CD14-positive monocyte (primary cell): Measurements from ENCODE around the gene CA10. TPM values are rescaled to one million over a fixed set of nuclear protein-coding genes. Genes with fewer than 3 reads are reported as not detected.

Experiments
- DNase-seq, 3 donors: peaks; one replicate each; pipeline ENCODE4 v3.0.0-alpha.2; 2011 to 2022
- H2AFZ ChIP-seq: 2 replicates; pipeline ENCODE4 v1.6.0; 2012; ENCODE audit warnings: mild to moderate bottlenecking, low read depth, low read length, inconsistent platforms; ENCODE audit not compliant: insufficient read depth, poor library complexity, severe bottlenecking
- H3K27ac ChIP-seq, 2 donors: 1 replicate in 1 of 2; 2 replicates in 1 of 2; pipeline ENCODE4 v1.5.1; 2012 to 2013; ENCODE audit warnings: low read length in 2 of 2, control low read depth in 1 of 2, inconsistent platforms in 1 of 2, low read depth in 1 of 2, mild to moderate bottlenecking in 1 of 2
- H3K27me3 ChIP-seq, 2 donors: one replicate each; pipeline versions ENCODE4 v1.6.0 to v1.6.1; 2011 to 2013; ENCODE audit warnings: low read length in 2 of 2; ENCODE audit not compliant: control insufficient read depth in 2 of 2, insufficient read depth in 2 of 2
- H3K36me3 ChIP-seq, 2 donors: replicated peaks in 1 of 2; 1 replicate in 1 of 2; 2 replicates in 1 of 2; pipeline versions ENCODE4 v1.5.1 to v1.6.1; 2012 to 2013; ENCODE audit warnings: low read length in 2 of 2, control low read depth in 1 of 2, inconsistent platforms in 1 of 2, mild to moderate bottlenecking in 1 of 2; ENCODE audit not compliant: insufficient read depth in 2 of 2, control insufficient read depth in 1 of 2
- H3K4me1 ChIP-seq, 2 donors: 1 replicate in 1 of 2; 2 replicates in 1 of 2; pipeline versions ENCODE4 v1.5.1 to v1.6.1; 2012 to 2013; ENCODE audit warnings: low read length in 2 of 2, control low read depth in 1 of 2, inconsistent platforms in 1 of 2, mild to moderate bottlenecking in 1 of 2, moderate library complexity in 1 of 2; ENCODE audit not compliant: insufficient read depth in 2 of 2, control insufficient read depth in 1 of 2
- H3K4me2 ChIP-seq: replicated peaks from 2 replicates; pipeline ENCODE3; 2012; ENCODE audit warnings: low read length, moderate library complexity, mild to moderate bottlenecking; ENCODE audit not compliant: poor library complexity, severe bottlenecking; ENCODE audit errors: extremely low read depth
- H3K4me3 ChIP-seq, 3 experiments: fragments of 200-600 bp in 1 of 3; sonication (generic) in 1 of 3; replicated peaks in 1 of 3; 1 replicate in 2 of 3; 2 replicates in 1 of 3; pipeline ENCODE4 v1.5.1; 2011 to 2013; ENCODE audit warnings: low read length in 3 of 3, mild to moderate bottlenecking in 3 of 3, control low read depth in 2 of 3, low read depth in 2 of 3, inconsistent platforms in 1 of 3, moderate library complexity in 1 of 3
- H3K79me2 ChIP-seq: 2 replicates; pipeline ENCODE4 v1.6.0; 2012; ENCODE audit warnings: mild to moderate bottlenecking, control low read depth, inconsistent platforms, low read length, moderate library complexity; ENCODE audit not compliant: insufficient read depth
- H3K9ac ChIP-seq: 2 replicates; pipeline ENCODE4 v1.6.0; 2017; ENCODE audit warnings: low read length, mild to moderate bottlenecking; ENCODE audit not compliant: insufficient read depth, poor library complexity, severe bottlenecking
- H3K9me3 ChIP-seq, 2 donors: replicated peaks in 1 of 2; 1 replicate in 1 of 2; 2 replicates in 1 of 2; pipeline versions ENCODE4 v1.5.1 to v1.6.1; 2012 to 2013; ENCODE audit warnings: low read length in 2 of 2, control low read depth in 1 of 2; ENCODE audit not compliant: control insufficient read depth in 1 of 2, insufficient read depth in 1 of 2
- H4K20me1 ChIP-seq: 2 replicates; pipeline ENCODE4 v1.6.0; 2012; ENCODE audit warnings: mild to moderate bottlenecking, low read length, control low read depth, moderate library complexity; ENCODE audit not compliant: insufficient read depth
- H3K27ac Mint-ChIP-seq, 7 donors: one replicate each; pipeline ENCODE4 v1.8.0; 2020; ENCODE audit warnings: mild to moderate bottlenecking in 7 of 7, mixed read lengths in 7 of 7, moderate library complexity in 6 of 7, inconsistent platforms in 2 of 7
- H3K27me3 Mint-ChIP-seq, 3 donors: one replicate each; pipeline ENCODE4 v1.8.0; 2021 to 2022; ENCODE audit warnings: low read depth in 3 of 3, mild to moderate bottlenecking in 3 of 3, mixed read lengths in 3 of 3, moderate library complexity in 3 of 3, inconsistent platforms in 1 of 3
- H3K36me3 Mint-ChIP-seq, 2 donors: one replicate each; pipeline ENCODE4 v1.8.0; 2020; ENCODE audit warnings: mixed read lengths in 2 of 2, inconsistent platforms in 1 of 2, mild to moderate bottlenecking in 1 of 2
- H3K4me1 Mint-ChIP-seq: one replicate; pipeline ENCODE4 v1.8.0; 2020; ENCODE audit warnings: mild to moderate bottlenecking, mixed read lengths
- H3K4me3 Mint-ChIP-seq, 2 donors: one replicate each; pipeline ENCODE4 v1.8.0; 2020; ENCODE audit warnings: mild to moderate bottlenecking in 2 of 2, mixed read lengths in 2 of 2, moderate library complexity in 1 of 2
- H3K9me3 Mint-ChIP-seq, 7 donors: one replicate each; pipeline ENCODE4 v1.8.0; 2020 to 2022; ENCODE audit warnings: mixed read lengths in 7 of 7, mild to moderate bottlenecking in 6 of 7, moderate library complexity in 6 of 7, inconsistent platforms in 2 of 7
- CTCF ChIP-seq: fragments of 200-600 bp; IDR thresholded peaks from one replicate; pipeline ENCODE4 v1.8.0; 2022; ENCODE audit warnings: antibody characterized with exemption, mild to moderate bottlenecking
- WGBS: methylation state at CpG from one replicate; pipeline ENCODE4 v1.1.5; 2013; ENCODE audit warnings: missing lambda C conversion rate; ENCODE audit not compliant: insufficient coverage; 5-methylcytosine and 5-hydroxymethylcytosine counted together
- intact Hi-C, 2 donors: fragments of 100-400 bp; cut with micrococcal nuclease; formaldehyde crosslinking; loops; one replicate each; pipeline versions ENCODE4 v1.15.0 to v1.15.1; 2023
- polyA plus RNA-seq, 3 donors: library from polyadenylated mRNA; depleted of rRNA in 1 of 3; unstranded in 2 of 3; stranded (reverse) in 1 of 3; fragments of 300-500 nt in 2 of 3; fragments of >200 nt in 1 of 3; fragmentation: Illumina TruSeq in 2 of 3; gene quantifications; 1 replicate in 2 of 3; 2 replicates in 1 of 3; pipeline ENCODE4 v1.2.3, GENCODE V29; 2012 to 2021

CA10 gene
- polyA plus RNA-seq, 3 donors, result not detected

DNA sequence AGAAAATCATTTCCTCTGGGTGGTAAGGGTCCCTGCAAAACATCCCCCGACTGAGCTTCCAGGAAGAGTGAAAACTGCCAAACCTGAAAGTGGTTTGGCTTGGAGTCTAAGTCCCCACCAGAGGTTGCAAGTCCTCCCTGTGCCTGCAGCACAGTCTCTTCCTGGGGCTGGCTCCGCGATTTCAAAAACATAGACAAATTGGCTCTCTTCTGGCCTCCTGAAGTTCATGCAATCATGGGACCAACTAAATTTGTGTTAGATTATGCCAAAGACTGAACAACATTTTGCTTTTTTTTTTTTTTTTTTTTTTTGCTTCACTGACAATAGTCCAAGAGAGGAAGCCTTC lies 447.9 kb downstream of the CA10 start:
- DNase-seq, result no peak
- Mint-ChIP-seq H3K36me3 (no peaks in the 10 kb centered on the region), H3K4me1 (no peaks in the 10 kb centered on the region), H3K27me3 (peaks cover 1 to 8% (median 5%) of the 10 kb centered on the region in 3 donors), H3K9me3 (peaks cover 0 to 2% (median 0%) of the 10 kb centered on the region in 7 donors), H3K4me3 (no peak overlapping the region), H3K27ac (no peak overlapping the region)
- no peaks in the 10 kb centered on the region for H3K36me3 ChIP-seq
- no peaks in the 10 kb centered on the region for H3K4me1 ChIP-seq
- H3K9me3 ChIP-seq, result no peaks in the 10 kb centered on the region
- H3K9ac ChIP-seq, result no peak overlapping the region
- intact Hi-C loops, result no loop called here
- H4K20me1 ChIP-seq, result no peaks in the 10 kb centered on the region
- no peaks in the 10 kb centered on the region for H3K79me2 ChIP-seq
- H2AFZ ChIP-seq, result no peak overlapping the region
- H3K27me3 ChIP-seq, result no peaks in the 10 kb centered on the region
- H3K4me2 ChIP-seq, result no peak overlapping the region
- WGBS, result 75% methylated on average over 3 of the region's 3 CpGs
- H3K4me3 ChIP-seq, result no peak overlapping the region
- no peak for TF ChIP-seq CTCF
- no peak overlapping the region for H3K27ac ChIP-seq

DNA sequence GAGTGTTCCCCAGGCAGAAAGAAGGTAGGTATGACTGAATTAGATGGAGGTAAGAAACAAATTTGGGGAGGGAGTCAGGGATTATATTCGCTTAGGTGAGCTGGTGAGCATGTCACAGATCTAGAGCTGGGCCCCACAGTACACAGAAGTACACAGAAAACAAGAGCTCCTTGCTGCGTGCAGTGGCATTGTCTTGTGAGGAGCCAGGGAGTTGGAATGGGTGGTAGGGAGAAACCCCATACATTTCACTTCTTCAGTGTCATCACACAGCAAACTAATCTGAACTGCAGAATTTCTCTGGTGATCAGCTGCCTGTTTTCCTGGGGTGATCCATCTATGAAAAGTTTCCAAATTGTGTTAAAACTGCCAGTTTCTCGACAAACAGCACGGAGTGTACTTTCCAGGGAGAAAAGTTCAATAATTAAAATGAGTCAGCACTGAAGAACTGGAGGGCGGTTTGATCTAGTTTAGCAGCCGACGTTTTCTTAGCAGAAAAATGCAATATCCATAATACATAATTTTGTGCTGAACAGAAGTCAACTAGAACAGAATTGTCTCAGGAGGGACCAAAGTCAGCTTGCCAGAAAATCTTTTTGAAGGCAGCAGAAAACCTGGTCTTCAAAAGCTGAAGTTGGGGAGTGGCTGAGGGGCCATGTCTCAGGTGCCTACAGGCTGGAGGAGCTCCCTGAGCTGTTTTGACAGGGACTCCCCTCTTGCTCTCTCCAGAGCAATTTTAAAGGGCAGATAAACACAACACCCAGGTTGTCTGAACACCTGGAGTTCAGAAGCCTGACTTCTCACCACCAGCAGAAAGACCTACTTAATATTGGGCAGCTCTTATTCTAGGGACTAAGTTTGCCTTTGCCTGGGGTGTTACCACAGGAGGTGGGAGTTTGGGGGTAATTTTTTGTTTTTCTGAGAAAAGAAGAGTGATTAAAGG lies 448.6 kb downstream of the CA10 start:
- Mint-ChIP-seq H3K4me3 (no peak overlapping the region), H3K27ac (no peak overlapping the region), H3K4me1 (no peaks in the 10 kb centered on the region), H3K9me3 (peaks cover 0 to 5% (median 0%) of the 10 kb centered on the region in 7 donors), H3K27me3 (peaks cover 1 to 8% (median 5%) of the 10 kb centered on the region in 3 donors), H3K36me3 (no peaks in the 10 kb centered on the region)
- Histone ChIP-seq H3K4me3 (no peak overlapping the region), H3K79me2 (no peaks in the 10 kb centered on the region), H3K36me3 (no peaks in the 10 kb centered on the region), H3K27me3 (no peaks in the 10 kb centered on the region), H4K20me1 (no peaks in the 10 kb centered on the region), H3K9ac (no peak overlapping the region), H3K9me3 (no peaks in the 10 kb centered on the region), H3K27ac (no peak overlapping the region), H2AFZ (no peak overlapping the region), H3K4me2 (no peak overlapping the region), H3K4me1 (no peaks in the 10 kb centered on the region)
- 100% methylated on average over 3 of the region's 7 CpGs for WGBS
- DNase-seq, result no peak
- intact Hi-C loops, result no loop called here
- no peak for TF ChIP-seq CTCF
